ENCODE measurements around the gene ZNF638.

The ZNF638 gene

DNA sequence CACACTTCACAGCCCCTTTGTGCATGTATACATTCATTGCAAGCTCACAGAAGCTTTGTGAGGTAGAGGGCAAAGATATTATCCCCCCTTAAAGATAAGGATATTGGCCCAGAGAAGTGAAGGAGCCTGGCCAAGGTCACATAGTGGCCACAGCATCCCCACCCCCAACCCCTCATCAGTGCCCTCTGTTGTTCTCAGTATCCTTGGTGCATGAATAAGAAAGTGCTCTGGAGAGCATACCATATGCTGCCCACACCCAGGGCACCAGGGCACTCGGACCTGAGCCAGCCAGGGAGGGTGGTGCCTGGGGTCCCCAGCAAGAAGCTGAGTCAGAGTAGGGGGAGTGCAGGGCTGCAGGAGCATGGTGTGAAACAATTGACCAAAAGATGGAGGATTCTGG is 125.0 kb downstream of the ZNF638 start:
- DNase-seq (ENCODE audit: low read depth in 2 of 2) = no peak

DNA sequence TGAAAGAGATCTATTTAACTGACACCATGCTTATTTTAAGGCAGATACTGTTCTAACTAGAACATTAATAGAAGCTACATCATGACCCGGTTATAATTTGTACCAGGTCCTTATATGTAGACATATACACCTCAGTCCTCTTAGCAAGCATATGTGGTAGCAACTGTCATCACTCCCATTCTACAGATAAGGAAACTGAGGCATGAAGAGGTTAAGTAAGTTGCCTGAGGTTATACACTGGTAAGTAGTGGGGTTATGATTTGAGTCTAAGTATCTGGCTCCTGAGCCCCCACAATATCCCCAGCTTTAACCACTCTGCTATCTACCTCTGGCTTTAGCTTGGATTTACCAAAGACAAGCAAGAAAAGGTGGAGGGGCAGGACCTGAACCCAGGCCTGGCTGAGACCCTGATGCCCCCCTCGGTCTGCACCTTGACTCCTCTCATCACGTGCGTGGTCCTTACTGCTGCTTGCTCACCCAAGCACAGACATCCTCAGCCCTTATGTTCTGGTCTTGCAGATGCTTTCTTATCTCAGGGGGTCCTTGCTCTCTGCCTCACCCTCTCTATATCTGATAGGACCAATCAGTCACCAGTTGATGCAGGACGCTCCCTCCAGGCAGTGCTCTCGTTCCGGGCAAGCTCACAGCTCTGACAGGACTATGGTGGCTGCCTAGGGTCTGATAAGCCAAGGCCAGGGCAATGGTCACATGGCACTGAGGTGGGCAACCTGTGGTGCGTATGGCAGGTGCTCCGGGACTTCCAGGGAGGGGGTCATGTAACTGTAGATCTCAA is 125.7 kb downstream of the ZNF638 start:
- DNase-seq (ENCODE audit: low read depth in 2 of 2) = no peak

DNA sequence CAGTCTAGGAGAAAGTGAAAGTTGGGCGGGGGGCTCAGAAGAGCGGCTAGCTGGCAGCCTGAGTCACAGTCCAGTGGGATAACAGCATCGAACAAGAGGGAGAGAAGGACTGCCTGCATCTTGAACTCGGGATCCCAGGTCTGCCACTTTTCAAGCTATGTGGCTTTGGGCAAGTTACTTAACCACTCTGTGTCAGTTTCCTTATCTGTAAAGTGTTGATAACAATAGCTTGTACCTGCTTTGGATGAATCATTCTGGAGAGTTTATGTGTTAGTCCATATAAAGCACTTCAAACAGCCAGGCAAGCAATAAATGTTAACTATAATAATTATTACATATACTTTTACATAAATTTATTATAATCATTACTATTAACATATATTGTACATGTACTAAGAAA is 126.3 kb downstream of the ZNF638 start:
- DNase-seq (ENCODE audit: low read depth in 2 of 2) = no peak

DNA sequence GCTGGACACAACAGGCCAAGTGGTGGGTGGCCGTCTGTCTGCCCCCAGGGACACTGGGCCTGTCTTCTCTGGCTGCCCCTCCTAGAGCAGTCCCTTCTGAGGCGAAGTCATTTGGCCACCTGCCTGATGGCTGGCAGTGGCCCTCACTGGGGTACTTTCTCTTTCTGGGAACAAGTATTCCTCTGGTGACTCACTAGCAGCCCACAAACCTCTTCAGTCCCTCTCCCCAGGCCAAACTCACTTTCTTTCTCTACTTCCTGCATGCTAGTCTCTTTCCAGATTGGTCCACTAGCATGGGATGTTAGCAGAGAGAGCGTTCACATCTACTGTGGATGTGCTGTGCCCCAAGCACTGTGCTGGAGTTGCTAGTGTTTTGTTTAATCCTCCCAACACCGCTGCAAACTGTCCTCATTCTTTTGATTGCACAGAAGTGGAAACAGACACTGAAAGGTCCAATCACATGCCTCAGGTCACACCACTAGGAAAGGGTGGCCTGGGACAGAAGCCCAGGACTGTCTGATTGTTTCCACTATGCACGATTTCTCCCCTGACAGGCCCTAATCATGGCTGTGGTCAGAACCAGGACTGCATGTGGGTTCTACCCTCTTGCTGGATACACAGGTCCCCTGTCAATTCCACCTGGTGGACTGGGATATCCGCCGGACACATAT is 127.0 kb downstream of the ZNF638 start:
- no peak for DNase-seq (ENCODE audit: low read depth in 2 of 2)

DNA sequence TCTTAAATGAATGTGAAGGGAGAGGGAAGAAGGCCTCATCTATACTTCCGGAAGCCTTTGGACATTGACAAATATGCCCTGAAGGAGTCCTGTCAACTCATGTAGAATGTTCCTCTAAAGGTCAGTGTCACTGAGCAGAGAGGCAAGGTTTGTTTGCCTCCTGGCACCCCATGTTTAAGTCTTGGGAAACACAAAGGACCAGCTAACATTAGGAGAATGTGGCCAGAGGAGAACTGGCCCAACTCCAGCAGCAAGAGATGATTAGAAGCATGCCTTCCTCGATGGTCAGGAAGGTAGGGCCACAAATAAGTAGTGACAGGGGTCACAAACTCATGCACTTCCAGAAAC is 127.5 kb downstream of the ZNF638 start:
- no peak for DNase-seq (ENCODE audit: low read depth in 2 of 2)

DNA sequence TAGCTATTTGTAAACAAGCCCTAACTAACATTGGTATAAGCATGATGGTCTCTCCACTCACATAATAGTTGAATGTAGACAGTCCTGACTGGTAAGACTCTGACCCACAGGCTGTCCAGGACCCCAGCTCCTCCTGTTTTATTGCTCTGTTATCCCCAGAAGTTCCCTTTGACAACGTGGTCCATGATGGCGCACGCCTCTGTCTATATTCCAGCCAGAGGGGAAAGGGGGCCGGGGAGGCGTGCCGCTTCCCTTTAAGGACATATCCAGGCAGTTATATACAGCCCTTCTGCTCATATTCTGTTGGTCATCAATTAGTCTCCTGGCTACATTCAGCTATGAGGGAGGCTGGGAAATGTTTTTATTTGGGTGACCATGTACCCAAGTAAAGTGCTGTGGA is 128.5 kb downstream of the ZNF638 start:
- DNase-seq (ENCODE audit: low read depth in 2 of 2) = no peak

DNA sequence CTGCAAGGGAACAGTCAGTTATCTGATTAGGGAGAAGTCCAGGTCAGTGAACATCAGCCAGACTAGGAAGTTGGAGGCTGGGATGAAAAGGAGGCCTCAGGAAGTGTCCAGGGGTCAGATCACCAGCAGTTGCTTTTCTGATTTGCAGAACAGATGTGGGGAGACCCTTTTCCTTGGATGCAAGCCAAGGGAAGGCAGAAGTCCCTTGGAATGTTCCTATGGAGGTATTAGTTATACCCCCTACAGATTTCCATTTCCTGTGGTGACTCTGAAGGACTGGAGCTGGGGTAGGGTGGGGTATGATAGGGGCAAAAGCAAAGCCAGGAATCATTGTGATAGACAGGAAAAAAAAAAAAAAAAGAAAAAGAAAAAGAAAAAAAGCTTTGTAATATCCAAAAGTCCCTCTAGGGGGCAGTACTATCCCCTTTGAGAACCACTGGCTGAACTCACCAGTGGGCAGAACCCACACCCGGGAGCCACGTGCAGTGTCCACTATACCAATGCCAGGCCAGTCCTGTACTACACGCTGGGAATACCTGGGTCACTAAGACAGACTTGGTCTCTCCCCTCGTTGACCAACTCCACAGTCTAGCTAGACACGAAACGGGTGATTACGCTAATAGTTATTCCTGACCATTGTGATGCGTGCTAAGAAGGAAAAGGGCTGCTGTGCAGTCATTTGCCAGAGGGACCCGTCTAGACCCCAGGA is 129.2 kb downstream of the ZNF638 start:
- no peak for DNase-seq (ENCODE audit: low read depth in 2 of 2)

DNA sequence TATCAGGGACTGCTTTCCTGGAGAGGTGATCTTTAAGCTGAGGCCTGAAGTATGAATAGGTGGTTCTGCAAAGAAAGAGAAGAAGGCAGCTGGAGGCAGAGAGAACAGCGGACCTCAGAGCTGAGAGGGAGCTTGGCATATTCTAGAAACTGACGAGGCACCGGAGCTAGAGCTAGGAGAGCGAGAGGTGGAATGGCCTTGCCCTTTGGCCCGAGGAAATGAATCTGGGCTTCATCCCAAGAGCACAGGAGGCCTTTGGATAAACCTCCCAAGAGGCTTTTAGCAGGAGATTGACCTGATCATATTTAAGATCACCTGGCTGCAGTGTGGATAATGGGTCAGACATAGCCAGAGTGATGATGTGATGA is 129.7 kb downstream of the ZNF638 start:
- no peak for DNase-seq (ENCODE audit: low read depth in 2 of 2)

DNA sequence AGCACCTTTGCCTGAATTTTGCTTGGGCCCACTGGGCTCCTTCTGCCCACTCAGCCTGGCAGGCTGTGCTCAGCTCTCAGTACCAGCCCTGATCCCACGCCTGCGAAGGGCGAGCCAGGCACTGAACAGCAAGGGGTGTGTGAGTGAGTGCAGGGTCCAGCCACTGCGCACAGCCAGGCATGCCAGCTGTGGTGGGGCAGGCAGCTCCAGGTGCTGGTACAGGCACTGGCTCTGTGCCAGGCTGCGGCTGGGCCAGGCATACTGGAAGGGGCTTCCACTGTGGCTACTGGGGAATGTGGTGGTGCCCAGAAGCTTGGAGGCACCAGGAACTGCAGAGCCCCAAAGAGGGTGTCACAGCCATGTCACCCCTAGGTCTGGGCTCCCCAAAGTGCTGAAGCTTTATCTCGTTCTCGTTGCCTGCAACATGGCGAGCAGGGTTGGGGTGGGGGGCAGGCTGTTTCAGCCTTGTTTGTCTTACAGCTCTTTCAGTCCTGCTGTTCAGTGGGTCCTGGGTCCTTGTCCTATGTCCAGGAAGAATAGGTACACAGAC is 130.5 kb downstream of the ZNF638 start:
- DNase-seq (ENCODE audit: low read depth in 2 of 2) = no peak

DNA sequence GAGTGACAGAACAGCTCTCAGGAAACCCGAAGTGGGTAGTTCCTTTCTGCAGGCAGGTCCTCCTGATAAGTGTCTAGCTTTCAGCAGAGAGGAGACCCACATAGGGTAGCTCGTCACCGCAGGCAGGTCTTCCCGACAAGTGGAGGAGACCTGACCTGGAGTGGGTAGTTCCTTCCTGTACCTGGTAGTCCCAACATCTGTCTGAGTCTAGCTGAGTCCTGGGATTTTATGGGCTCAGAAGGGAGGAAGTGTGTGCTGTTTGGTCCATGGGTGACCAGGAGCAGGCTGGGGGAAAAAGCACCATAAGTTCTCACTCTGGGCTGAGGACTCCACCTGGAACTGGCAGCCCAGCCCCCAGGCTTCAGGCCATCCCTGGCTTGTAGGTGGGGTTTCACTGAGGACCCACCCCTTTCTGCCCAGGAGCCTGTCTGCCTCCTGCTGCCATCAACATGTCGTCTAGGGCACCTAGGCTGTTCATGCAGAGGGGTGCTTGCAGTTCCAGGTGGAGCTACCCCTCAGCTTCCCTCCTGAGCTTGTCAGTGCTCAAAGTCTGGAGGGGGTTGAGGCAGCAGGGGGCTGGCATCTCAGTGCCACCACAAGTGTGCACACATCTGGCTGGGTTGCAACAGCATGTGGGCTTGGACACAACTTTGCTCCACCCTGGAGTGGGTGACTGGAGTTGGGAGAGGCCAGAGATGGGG is 131.2 kb downstream of the ZNF638 start:
- no peak for DNase-seq (ENCODE audit: low read depth in 2 of 2)

DNA sequence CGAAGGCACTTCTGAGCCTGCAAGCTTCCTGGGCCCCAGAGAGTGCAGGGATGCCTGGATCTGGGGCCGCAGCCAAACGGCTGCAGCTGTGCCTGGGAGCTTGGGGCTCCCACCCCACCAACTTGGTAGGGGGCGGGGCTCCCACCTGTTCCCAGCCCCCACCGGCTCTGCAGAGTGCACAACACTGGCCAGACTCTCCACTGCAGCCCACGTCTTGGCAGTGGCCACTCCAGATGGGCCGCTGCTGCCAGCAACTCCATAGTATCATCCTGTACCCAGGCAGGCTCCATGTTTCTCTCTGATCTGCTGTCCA is 131.7 kb downstream of the ZNF638 start:
- DNase-seq (ENCODE audit: low read depth in 2 of 2) = no peak

DNA sequence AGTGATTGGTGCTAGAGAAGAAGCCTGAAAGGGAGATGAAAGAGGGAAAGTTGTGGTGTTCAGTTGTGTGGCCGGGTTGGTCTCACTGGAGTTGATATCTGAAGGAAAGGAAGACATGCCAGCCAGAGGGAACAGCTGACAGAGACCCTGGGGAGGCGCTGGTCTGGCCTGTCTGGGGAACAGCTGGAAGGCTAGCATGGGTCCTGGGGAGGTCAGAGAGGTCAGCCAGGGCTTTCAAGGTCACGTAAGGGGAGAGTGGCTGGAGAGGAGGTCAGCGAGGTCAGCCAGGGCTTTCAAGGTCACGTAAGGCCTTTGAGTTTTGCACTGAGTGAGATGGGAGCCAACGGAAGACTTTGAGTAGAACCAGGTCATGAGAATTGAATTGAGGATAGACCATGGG is 132.8 kb downstream of the ZNF638 start:
- DNase-seq (ENCODE audit: low read depth in 2 of 2) = no peak

DNA sequence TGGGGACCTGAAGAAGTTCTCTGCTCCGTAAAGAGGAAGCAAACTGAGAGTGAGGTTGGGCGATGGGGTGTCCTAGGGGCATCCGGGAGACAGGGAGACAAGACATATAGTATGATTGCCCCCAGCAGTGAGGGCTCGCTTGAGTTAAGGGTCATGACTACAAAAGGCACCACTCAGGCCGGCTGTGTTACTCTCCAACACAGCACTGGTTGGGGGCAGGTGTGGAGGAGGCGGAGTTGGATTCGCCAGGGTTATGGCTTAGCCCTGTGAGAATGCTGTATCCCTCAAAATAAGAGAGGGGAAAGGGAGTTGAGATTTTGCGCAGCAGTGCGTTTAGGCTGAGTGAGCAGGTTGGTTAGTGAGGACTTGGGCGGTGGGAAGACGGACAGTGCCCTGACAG is 133.8 kb downstream of the ZNF638 start:
- no peak for DNase-seq (ENCODE audit: low read depth in 2 of 2)

DNA sequence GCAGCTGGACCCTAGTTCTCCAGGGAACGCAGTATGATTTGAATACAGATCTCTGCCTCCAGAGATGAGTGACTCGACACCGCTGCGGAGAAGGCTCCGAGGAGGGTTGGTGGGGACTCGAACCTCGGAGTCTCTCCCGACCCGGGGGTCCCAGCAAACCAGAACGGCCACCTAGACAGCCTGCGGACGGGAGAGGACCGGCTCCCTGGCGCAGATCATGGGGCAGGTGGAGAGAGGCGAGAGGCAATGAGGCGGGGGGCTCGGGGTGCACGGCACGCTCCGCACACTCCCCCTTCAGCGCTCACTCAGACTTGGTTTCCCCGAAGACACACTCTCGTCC is 134.3 kb downstream of the ZNF638 start:
- no peak for DNase-seq (ENCODE audit: low read depth in 2 of 2)

DNA sequence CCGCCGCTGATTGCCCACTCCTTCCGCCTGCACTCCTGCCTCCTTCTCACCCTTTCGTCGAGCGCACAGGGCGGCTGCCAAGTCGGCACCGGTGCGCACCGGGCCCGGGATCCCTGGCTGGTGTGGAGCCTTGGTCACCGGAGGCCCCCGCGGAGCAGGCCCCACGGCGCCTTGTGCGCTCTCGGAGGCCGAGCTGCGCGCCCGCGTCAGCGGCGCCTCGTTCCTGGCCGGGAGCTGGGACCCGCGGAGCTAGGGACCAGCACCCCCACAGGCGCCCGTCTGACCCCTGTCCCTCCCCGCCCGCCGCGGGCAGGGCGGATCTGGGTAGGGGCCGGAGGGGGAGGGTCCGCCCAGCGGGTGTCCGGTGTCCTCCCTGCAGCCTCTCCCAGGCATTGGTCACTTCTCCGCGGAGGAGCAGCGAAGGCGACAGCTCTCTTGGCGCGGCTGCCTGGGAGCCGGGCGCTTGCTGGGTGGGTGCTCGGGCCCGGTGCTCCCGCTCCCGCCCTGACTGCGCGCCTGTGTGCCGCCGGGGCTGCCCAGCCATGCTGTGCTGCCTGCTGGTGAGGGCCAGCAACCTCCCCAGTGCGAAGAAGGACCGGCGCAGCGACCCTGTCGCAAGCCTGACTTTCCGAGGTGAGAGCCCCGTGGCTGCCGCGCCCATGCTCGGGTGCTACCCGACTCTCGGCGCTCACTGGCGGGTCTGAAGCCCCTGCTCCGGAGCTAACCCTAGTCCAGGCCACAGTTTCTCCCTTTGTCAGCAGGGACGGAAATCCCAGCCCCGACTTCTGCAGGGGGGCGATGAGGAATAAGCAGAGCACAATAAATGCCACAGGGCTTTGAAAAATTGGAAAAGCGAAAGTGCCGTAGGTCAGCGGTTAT is 135.0 kb downstream of the ZNF638 start:
- DNase-seq (ENCODE audit: low read depth in 2 of 2) = no peak

DNA sequence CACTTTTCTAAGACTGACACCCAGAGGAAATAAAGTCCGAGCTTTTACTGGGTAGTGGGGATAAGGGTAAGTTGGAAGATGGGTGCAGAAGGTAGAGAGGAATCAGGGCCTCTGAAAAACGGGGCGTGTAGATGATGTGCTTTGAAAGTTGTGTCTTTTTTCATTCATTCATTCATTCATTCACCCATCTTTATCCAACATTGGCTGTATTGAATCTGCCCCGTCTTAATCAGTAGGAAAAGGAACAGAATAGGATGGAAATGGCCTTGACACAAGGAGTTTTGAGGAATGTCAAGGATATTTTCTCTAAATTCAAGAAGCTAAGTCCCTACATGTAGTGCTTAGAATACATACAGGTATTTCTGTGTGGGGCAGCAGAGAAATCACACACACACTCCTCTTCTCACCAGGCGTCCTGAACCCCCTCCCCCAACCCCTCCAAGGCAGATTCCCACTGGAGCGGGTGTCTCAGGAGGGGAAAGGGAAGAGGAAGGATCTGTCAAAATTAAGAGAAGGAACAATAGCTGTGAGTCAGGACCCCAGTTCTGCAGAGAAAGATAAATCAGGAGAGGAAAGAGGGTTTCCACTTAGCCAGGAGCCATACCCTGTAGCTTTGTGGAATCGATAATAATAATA is 135.7 kb downstream of the ZNF638 start:
- DNase-seq (ENCODE audit: low read depth in 2 of 2) = no peak

DNA sequence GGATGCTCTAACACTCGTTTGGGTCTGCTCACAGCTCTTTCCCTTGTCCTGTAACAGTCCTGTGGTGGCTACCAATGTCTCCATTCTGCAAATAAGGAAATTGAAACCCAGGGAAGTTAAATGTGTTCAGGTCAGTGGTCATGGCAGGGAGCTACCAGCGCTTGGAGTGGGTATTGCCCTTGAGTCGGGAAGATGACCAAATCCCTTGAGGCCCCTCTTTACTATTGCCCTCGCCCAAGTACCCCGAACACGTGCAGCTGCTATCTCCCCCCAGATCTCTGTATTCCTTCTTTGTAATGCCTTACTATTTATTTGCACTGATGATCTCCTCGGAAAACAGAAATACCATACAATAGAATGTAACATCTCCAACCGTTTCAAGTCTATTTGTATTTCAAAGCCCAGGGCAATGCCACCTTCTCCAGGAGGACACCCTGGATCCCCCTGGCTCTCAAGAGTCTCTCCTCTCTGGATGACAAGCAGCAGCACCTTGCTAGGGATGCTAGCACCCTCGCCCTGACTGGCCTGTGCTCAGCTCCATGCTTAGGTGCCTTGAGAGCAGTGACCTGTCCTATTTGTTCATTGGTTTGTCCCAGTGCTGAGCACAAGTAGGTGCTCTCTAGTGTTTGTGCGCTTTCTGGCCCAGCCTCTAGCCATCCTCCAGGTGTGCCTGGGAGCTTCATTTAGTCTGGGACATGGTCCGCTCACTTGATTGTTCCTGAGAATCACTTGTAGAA is 136.9 kb downstream of the ZNF638 start:
- DNase-seq (ENCODE audit: low read depth in 2 of 2) = no peak

DNA sequence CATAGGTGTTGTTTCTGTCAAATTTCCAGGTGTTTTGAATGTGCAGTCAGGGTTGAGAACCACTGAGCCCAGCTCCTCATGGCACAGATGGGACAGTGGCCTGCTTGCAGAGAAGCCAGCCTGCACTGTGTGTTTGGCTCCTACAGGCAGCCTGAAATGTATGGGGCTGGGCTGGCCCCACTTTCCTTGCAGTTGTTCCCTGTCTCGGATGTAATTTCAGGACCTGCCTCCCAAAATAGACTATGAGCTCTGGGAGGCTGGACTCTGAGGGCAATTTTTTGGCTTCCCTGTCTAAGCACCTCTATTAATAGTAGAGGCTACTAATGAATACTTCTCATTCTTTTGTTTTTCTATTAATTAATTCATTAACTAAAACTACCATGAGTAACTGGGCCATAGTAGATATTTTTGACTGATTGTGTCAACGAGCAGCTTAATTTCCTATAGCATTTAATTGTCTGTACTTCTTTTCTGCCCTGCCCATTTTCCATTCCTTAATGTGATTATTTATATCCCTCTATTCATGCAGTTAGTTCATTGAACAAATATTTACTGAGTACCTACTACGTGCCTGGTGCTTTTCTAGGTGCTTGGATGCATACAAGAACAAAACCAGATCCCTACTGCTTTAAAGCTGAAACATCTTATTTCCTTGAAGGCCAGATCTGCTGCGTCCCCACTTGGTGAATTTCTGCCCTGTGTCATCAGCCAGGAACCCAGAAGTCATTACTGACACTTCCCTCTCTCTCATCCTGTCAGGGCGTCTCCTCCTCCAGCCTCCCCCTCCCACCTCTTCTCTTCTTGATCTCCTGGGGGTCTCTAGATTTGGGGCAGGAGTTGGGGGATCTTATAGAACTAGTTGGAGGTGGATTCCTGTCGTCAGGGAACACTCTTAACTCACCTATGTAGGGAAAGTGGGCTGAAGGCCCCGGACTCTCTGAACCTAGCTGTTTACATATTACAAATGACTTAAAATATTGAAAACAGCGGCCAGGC is 138.1 kb downstream of the ZNF638 start:
- no peak for DNase-seq (ENCODE audit: low read depth in 2 of 2)

DNA sequence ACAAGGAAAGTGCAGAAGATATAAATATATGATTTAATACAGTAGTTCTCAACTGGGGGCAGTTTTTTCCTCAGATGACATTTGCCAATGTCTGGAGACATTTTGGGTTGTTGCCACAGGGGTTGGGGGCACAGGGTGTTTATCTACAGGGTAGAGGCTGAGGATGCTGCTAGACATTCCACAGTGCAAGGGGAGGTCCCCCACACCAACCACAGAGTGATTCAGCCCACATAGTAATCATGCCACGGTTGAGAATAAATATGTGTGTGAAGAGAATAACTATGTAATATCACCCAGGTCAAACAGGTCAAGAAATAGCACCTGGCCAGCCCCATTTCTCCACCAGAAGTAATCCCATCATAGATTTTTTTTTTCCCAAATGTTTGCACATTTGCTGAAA is 139.7 kb downstream of the ZNF638 start:
- no peak for DNase-seq (ENCODE audit: low read depth in 2 of 2)

Data from stimulated activated CD4-positive, alpha-beta T cell treated with anti-CD3 and anti-CD28 coated beads, Interleukin-1b, Interleukin-23, amount 100 ng/mL, for 4 hours (primary cell).